Coronary artery (tissue), 2 donors: Measurements from ENCODE around the gene HOXB8.
A peak's percentile ranks its signal among the peaks of the same experiment; 100 is the strongest.

ENCODE experiments used
- DNase-seq: peaks from one replicate; pipeline ENCODE4 v3.0.0-alpha.2; 2017; ENCODE audit warnings: low spot score
- H3K27ac ChIP-seq, 2 donors: fragments of 200-600 bp; sonication (generic); one replicate each; pipeline ENCODE4 v1.5.1; 2016 to 2019
- H3K4me3 ChIP-seq: fragments of 200-600 bp; sonication (generic); 2 replicates; pipeline ENCODE4 v1.5.1; 2016; ENCODE audit warnings: mild to moderate bottlenecking, moderate library complexity
- CTCF ChIP-seq: fragments of 200-600 bp; sonication (generic); IDR thresholded peaks from one replicate; pipeline ENCODE4 v1.5.1; 2019; ENCODE audit warnings: antibody characterized with exemption

HOXB8 gene

GRCh38 chr17:48596735-48597527 lies 18.2 kb downstream of the HOXB8 start:
- peak overlapping the region in 1 of 2 donors; percentile 43 for H3K27ac ChIP-seq
- no peak for DNase-seq
- TF ChIP-seq CTCF, result no peak
- H3K4me3 ChIP-seq, result peak overlapping the region; percentile 69

- H3K27ac ChIP-seq, result no peak overlapping the region
- peak overlapping the region; percentile 69 for H3K4me3 ChIP-seq
- DNase-seq, result no peak
- TF ChIP-seq CTCF, result no peak
Measured at GRCh38 chr17:48596000-48596734, 18.9 kb downstream of the HOXB8 start.

- Histone ChIP-seq H3K4me3 (no peak overlapping the region), H3K27ac (no peak overlapping the region)
- DNase-seq, result no peak
- no peak for TF ChIP-seq CTCF
Measured at GRCh38 chr17:48595278-48595999, 19.7 kb downstream of the HOXB8 start.

- no peak for DNase-seq
- no peak overlapping the region for H3K4me3 ChIP-seq
- H3K27ac ChIP-seq, result no peak overlapping the region
- no peak for TF ChIP-seq CTCF
Measured at GRCh38 chr17:48594538-48595277, 20.4 kb downstream of the HOXB8 start.

GRCh38 chr17:48593840-48594537 lies 21.1 kb downstream of the HOXB8 start:
- no peak for DNase-seq
- peak overlapping the region; percentile 60 for H3K4me3 ChIP-seq
- H3K27ac ChIP-seq, result peak overlapping the region in 1 of 2 donors; percentile 41
- peak; percentile 83 for TF ChIP-seq CTCF
